Epithelial cell of proximal tubule (primary cell): ENCODE data around the gene LIN28A. TPM values are rescaled to one million over a fixed set of nuclear protein-coding genes. Genes with fewer than 3 reads are reported as not detected.

Experiments used
- DNase-seq: peaks from one replicate; pipeline ENCODE4 v3.0.0-alpha.2; 2011; ENCODE audit warnings: low read depth
- H3K4me3 ChIP-seq: 2 replicates; pipeline ENCODE4 v1.5.1; 2011; ENCODE audit warnings: low read depth, mild to moderate bottlenecking, low read length
- total RNA-seq: library from RNA; depleted of rRNA; stranded (reverse); fragments of >200 nt; gene quantifications from 2 replicates; pipeline ENCODE4 v1.2.3, GENCODE V29; 2015
- TF ChIP-seq, protein P1 (sequence below): conservative IDR thresholded peaks from 2 replicates; pipeline ENCODE4 v1.5.1; 2012; ENCODE audit warnings: low read depth, mild to moderate bottlenecking, low read length

Gene LIN28A
- total RNA-seq, 1 donor from 2014 or later: not detected

GRCh38 chr1:26404641-26405040, 6.0 kb upstream of the LIN28A start:
- TF ChIP-seq, protein P1, sequence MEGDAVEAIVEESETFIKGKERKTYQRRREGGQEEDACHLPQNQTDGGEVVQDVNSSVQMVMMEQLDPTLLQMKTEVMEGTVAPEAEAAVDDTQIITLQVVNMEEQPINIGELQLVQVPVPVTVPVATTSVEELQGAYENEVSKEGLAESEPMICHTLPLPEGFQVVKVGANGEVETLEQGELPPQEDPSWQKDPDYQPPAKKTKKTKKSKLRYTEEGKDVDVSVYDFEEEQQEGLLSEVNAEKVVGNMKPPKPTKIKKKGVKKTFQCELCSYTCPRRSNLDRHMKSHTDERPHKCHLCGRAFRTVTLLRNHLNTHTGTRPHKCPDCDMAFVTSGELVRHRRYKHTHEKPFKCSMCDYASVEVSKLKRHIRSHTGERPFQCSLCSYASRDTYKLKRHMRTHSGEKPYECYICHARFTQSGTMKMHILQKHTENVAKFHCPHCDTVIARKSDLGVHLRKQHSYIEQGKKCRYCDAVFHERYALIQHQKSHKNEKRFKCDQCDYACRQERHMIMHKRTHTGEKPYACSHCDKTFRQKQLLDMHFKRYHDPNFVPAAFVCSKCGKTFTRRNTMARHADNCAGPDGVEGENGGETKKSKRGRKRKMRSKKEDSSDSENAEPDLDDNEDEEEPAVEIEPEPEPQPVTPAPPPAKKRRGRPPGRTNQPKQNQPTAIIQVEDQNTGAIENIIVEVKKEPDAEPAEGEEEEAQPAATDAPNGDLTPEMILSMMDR: no peak
- H3K4me3 ChIP-seq: no peak overlapping the region
- no peak for DNase-seq

GRCh38 chr1:26405281-26405915, 5.2 kb upstream of the LIN28A start:
- TF ChIP-seq, protein P1: no peak
- no peak for DNase-seq

DNA sequence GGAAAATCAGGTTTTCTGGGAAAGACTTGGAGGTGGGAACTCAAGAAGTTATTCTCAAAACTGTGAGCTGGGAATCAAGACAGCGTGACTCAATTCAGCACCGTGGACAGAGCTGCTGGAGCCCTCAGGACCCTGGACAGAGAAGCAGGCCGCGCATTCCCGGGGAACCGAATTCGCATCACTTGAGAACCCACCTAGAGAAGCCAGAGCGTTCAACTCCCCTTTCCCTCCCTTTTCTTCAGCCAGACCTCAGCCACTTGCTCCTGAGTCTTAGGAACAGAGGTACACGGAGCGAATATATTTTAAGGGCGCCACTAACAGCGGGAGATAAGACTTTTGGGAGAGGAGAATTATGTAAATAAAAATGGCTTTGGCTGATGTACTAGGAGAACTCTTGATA, 2.0 kb upstream of the LIN28A start:
- TF ChIP-seq, protein P1: no peak
- no peak for DNase-seq
- H3K4me3 ChIP-seq: no peak overlapping the region

More at GRCh38 chr1:26405281-26405915, 5.2 kb upstream of the LIN28A start:
- H3K4me3 ChIP-seq: no peak overlapping the region

DNA sequence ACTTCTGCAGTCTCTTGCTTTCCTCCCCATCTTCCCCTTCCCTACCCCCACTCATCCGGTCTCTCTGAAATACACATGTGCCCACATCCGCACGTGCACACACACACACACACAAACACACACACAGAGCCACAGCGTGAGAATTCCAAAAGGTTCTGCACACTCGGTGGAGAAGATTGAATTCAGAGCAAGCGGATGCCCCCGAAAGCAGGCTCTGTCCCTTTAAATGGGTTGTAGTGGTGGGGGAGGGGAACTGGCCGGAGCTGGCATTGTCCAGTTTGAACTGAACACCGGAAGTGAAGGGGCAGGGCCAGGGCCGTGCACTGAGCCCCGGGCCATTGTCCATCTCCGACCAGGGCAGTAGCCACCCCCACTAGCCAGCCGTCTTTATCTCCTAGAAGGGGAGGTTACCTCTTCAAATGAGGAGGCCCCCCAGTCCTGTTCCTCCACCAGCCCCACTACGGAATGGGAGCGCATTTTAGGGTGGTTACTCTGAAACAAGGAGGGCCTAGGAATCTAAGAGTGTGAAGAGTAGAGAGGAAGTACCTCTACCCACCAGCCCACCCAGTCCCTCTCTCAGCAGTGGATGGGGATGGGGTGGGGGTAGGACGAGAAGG, 1.3 kb upstream of the LIN28A start:
- H3K4me3 ChIP-seq: peak overlapping the region; percentile 11
- no peak for DNase-seq
- TF ChIP-seq, protein P1: no peak

GRCh38 chr1:26411624-26412074, 1.0 kb downstream of the LIN28A start:
- TF ChIP-seq, protein P1: no peak
- DNase-seq: no peak

DNA sequence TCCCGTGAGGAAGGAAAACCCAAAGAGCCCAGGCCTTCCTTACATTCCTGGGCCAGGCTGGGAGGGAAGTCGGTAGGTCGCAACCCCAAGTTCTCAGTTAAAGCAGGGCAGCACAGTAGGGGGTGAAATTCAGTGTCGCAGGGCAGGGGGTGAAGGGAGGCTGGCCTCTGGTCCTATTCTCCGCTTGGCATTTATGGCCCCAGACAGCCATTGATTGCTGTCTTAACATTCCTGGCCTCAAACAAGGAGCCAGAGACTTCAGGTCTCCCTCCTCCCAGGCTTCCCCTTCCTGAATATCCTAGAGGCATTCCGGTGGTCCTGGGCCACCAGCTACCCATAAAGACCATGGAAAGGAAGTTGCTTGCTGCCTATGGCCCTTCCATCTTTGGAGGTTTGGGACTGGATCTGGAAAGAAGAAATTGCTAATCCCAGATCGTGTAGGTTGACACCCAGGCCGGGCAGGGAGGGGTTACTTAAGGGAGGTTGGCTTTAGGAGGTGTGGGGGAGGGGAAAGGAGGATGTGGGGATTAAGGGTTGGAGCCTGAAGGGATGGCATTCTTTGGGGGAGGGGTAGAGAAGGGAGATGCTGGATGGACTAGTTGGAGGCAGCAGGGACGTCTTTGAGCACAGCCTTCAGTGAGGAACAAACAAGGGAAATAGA, 1.7 kb downstream of the LIN28A start:
- DNase-seq: no peak
- TF ChIP-seq, protein P1: no peak

More at GRCh38 chr1:26411624-26412074, 1.0 kb downstream of the LIN28A start:
- H3K4me3 ChIP-seq: no peak overlapping the region

More for the DNA sequence above, 1.7 kb downstream of the LIN28A start:
- H3K4me3 ChIP-seq: no peak overlapping the region
